ENCODE measurements around the gene PANX3.

Gene PANX3

DNA sequence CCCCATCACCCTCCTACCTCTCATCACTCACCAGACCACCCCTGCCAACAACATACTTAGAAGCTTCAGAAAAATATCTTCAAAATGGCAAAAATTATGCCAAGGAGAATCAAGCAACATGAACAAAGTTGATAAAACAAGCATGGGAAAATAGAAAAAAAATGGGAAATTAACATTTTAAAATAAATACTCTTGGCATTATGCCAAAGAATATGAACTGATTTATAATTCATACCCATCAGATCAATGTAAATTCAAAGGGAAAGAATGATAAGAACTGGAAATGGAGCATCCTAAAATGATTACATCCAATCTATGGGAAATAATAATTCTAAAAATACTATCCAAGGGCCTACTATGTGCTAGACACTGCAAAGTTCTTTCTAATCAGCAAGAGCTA lies 50.3 kb downstream of the PANX3 start:
- FAIRE-seq, result no peak

DNA sequence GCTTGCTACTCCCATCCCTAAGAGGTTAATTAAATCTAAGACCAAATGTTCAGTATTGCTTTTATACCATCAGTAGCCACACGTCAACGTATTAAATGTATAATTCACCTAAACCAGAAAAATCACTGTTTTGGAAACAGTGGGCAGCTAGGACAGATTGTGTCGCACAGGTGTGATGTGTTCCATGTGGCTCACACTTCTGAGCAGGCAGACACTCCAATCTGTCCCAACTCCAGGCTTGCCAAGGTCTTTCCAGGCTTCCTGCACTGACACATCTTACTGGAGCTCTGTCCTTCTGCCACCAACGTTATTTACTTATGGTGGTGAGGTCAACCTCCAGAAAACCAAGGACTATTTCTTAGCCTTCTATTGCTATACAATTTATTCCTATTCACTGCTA lies 50.9 kb downstream of the PANX3 start:
- FAIRE-seq, result no peak

DNA sequence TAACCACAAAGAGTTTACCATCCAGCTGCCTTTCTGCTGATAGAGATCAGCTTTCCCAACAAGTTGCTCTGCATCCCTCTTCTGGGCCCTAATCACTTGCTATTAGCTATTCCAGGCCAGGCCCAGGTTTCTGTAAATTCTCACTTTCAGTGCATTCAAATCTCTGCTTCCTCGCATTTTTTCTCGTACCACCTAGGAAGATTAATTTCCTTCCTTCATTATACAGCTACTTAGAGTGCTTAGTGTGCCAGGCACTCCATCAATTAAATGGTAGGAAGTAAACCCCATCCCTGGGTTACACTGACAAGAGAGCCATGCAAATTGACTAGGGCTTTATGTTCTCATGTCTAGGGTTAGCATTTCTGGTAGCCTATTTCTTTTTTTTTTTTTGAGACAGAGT lies 52.6 kb downstream of the PANX3 start:
- FAIRE-seq, result no peak

DNA sequence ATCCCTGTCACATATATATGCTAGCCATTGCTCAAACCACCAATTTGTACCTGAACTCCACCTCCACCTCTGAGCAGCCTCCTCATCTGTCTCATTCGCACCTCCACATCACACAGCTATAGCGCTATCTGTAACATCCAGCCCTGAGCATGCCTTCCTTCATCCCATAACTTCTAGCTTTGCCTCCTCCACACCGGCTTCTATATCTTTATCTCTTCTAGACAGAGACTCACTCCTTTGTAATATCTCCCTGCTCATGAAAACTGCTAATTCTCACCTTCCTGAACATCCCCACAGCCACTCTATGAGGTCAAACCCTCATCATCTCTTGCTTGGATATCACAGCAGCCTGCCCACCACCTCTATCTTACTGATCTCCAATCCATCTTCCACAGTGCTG lies 56.4 kb downstream of the PANX3 start:
- no peak for FAIRE-seq

DNA sequence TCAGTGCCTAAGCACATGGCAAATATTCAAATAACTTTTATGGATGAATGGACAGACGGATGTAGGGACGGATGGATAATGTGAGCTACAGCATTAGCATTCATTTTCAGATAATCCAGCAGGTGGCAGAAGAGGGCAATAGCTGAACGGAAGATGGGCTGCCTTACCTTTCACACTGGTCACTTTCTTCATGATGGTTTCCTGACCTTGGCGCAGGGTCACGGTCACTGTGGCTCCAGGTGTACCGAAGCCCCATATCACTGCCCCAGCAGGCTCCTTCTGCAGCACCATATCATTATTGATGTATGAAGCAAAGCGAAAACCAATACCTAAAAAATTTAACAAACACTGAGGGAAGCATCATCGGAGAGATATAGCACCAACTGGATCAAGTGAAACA lies 58.0 kb downstream of the PANX3 start:
- no peak for FAIRE-seq
